HG02840 (cell line): ENCODE data around the gene ITPR2.
"Not testable (repeated sequence)": the region's sequence is repeated elsewhere in the genome, so short reads cannot be mapped to it uniquely, and the experiment has no call there.

Source experiments
- ATAC-seq: cut with Tn5 transposase; IDR thresholded peaks from one replicate; pipeline ENCODE4 v1.9.1; 2021; ENCODE audit warnings: mild to moderate bottlenecking, moderate library complexity, moderate number of reproducible peaks; ENCODE audit not compliant: unreplicated experiment, low FRiP score

Gene ITPR2

GRCh38 chr12:26608706-26609105 lies 224.3 kb downstream of the ITPR2 start:
- ATAC-seq, result no peak

- ATAC-seq, result no peak
Observed at GRCh38 chr12:26608273-26608672, 224.7 kb downstream of the ITPR2 start.

GRCh38 chr12:26606911-26607310 lies 226.1 kb downstream of the ITPR2 start:
- ATAC-seq, result no peak

- not testable (repeated sequence) for ATAC-seq
Observed at GRCh38 chr12:26604813-26605212, 228.2 kb downstream of the ITPR2 start.

- no peak for ATAC-seq
Observed at GRCh38 chr12:26599096-26599695, 233.8 kb downstream of the ITPR2 start.

- ATAC-seq, result no peak
Observed at GRCh38 chr12:26595806-26596205, 237.2 kb downstream of the ITPR2 start.

- no peak for ATAC-seq
Observed at GRCh38 chr12:26580619-26581018, 252.4 kb downstream of the ITPR2 start.

GRCh38 chr12:26576266-26576665 lies 256.7 kb downstream of the ITPR2 start:
- ATAC-seq, result no peak

- ATAC-seq, result no peak
Observed at GRCh38 chr12:26573225-26573909, 259.6 kb downstream of the ITPR2 start.

- ATAC-seq, result no peak
Observed at GRCh38 chr12:26572137-26572536, 260.9 kb downstream of the ITPR2 start.

- ATAC-seq, result no peak
Observed at GRCh38 chr12:26571560-26571959, 261.4 kb downstream of the ITPR2 start.

GRCh38 chr12:26567126-26567525 lies 265.9 kb downstream of the ITPR2 start:
- ATAC-seq, result no peak

- ATAC-seq, result no peak
Observed at GRCh38 chr12:26566675-26567074, 266.3 kb downstream of the ITPR2 start.

- no peak for ATAC-seq
Observed at GRCh38 chr12:26566186-26566585, 266.8 kb downstream of the ITPR2 start.

GRCh38 chr12:26564391-26564790 lies 268.6 kb downstream of the ITPR2 start:
- ATAC-seq, result no peak

GRCh38 chr12:26563552-26563951 lies 269.4 kb downstream of the ITPR2 start:
- ATAC-seq, result no peak

GRCh38 chr12:26557326-26557725 lies 275.7 kb downstream of the ITPR2 start:
- no peak for ATAC-seq

GRCh38 chr12:26556916-26557315 lies 276.1 kb downstream of the ITPR2 start:
- ATAC-seq, result no peak

GRCh38 chr12:26555139-26555538 lies 277.9 kb downstream of the ITPR2 start:
- no peak for ATAC-seq

GRCh38 chr12:26554332-26554731 lies 278.7 kb downstream of the ITPR2 start:
- ATAC-seq, result no peak

GRCh38 chr12:26551385-26551784 lies 281.6 kb downstream of the ITPR2 start:
- no peak for ATAC-seq

- no peak for ATAC-seq
Observed at GRCh38 chr12:26548227-26548626, 284.8 kb downstream of the ITPR2 start.
